Measurements from ENCODE around the gene KIAA1755. TPM values are rescaled to one million over a fixed set of nuclear protein-coding genes. Genes with fewer than 3 reads are reported as not detected.

KIAA1755 gene
- polyA plus RNA-seq, 1 experiment, result 2.9 TPM

DNA sequence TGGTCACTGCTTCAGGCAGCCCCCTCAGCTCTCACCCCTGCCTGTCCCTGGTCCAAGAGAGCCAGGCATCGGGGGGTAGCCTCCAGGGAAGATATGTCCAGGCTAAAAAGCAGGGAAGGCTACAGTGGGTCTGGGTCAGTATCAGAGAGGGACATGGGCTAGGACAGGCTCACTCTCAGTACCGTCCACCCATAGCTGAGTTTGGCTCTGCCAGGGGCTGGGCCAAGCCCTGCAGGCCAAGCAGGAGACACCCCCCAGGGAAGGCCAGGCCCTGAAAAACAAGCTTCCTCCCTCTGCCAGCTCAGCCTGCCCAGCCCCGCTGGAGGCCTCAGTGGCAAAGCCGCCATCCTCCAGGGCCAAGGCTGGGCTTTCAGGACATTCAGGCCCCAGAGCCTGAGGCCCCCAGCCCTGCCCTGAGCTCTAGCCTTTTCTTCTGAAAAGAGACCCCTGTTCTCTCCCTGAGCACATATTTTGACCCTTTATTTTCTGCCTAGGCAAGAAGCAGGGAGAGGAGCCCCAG lies 66.9 kb downstream of the KIAA1755 start:
- TF ChIP-seq, protein P1, sequence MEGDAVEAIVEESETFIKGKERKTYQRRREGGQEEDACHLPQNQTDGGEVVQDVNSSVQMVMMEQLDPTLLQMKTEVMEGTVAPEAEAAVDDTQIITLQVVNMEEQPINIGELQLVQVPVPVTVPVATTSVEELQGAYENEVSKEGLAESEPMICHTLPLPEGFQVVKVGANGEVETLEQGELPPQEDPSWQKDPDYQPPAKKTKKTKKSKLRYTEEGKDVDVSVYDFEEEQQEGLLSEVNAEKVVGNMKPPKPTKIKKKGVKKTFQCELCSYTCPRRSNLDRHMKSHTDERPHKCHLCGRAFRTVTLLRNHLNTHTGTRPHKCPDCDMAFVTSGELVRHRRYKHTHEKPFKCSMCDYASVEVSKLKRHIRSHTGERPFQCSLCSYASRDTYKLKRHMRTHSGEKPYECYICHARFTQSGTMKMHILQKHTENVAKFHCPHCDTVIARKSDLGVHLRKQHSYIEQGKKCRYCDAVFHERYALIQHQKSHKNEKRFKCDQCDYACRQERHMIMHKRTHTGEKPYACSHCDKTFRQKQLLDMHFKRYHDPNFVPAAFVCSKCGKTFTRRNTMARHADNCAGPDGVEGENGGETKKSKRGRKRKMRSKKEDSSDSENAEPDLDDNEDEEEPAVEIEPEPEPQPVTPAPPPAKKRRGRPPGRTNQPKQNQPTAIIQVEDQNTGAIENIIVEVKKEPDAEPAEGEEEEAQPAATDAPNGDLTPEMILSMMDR (IDR thresholded peaks at IDR 0.05; ENCODE audit: low read depth, low read length), result no peak
- CTCF ChIA-PET, result no interaction called here
- POLR2A ChIA-PET, result no interaction called here
- Histone ChIP-seq H3K9me3 (ENCODE audit: control insufficient read depth, insufficient read depth, low read length) (no peaks in the 10 kb centered on the region), H3K27me3 (ENCODE audit: control insufficient read depth, insufficient read depth, low read length) (no peaks in the 10 kb centered on the region), H3K4me3 (ENCODE audit: low read depth, low read length) (no peak overlapping the region), H3K27ac (ENCODE audit: low read depth, low read length) (no peak overlapping the region)
- no peak for DNase-seq (ENCODE audit: low read depth, low spot score)

DNA sequence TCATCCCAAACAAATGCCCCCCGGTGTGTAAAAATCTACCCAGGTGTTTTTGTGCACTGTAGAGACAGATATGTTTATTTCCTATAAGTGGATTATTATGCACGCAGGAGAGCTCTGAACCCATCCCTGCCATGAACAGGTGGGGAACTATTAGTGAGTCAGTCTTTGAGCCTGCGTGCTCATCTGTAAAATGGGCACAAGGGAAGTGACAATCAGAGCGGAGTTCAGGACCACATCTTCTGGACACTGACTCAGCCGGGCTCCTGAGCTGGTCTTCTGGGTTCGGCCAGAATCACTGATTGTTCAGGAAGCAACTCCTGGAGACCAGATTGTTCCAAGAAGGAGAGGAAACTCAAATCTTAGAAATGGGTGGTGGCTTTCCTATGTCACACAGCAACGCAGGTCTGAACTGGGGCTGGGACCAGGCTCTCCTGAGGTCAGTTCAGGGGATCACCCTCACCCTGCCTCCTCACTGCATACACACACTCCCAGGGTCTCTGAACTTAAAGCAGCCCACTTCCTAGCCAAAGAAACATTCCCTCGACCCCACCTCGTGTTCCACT lies 68.1 kb downstream of the KIAA1755 start:
- Histone ChIP-seq H3K9me3 (ENCODE audit: control insufficient read depth, insufficient read depth, low read length) (no peaks in the 10 kb centered on the region), H3K27me3 (ENCODE audit: control insufficient read depth, insufficient read depth, low read length) (no peaks in the 10 kb centered on the region), H3K27ac (ENCODE audit: low read depth, low read length) (no peak overlapping the region), H3K4me3 (ENCODE audit: low read depth, low read length) (no peak overlapping the region)
- ChIA-PET POLR2A (no interaction called here), CTCF (interaction anchor here (0.7 to 1.0 kb wide), 2 partner anchors 28 to 576 kb away, joined by 3 to 6 read pairs; no protein-coding TSS in a partner anchor)
- no peak for DNase-seq (ENCODE audit: low read depth, low spot score)
- TF ChIP-seq, protein P1 (IDR thresholded peaks at IDR 0.05; ENCODE audit: low read depth, low read length), result no peak

DNA sequence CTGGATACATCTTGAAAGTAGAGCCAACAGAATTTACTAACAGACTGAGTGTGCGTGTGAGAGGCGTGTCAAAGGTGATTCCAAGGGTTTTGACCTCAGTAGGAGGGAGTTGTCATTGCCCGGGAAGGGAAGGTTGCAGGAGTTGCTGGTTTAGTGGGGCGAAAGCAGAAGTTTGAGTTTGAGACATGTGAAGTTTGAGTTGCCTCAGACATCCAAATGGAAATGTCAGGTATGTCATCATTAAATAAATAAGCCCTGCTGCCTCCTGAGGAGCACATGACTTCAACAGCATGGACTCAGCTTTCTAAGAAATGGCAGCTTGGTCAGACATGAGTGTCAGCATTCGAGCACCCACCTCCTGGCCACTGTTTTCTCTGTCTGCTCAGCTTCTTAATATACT lies 68.9 kb downstream of the KIAA1755 start:
- H3K27me3 ChIP-seq (ENCODE audit: control insufficient read depth, insufficient read depth, low read length), result no peaks in the 10 kb centered on the region
- H3K4me3 ChIP-seq (ENCODE audit: low read depth, low read length), result no peak overlapping the region
- ChIA-PET POLR2A (no interaction called here), CTCF (interaction anchor here (0.7 to 1.0 kb wide), 4 partner anchors 19 to 575 kb away, joined by 3 to 6 read pairs (median 4); no protein-coding TSS in a partner anchor)
- H3K9me3 ChIP-seq (ENCODE audit: control insufficient read depth, insufficient read depth, low read length), result no peaks in the 10 kb centered on the region
- DNase-seq (ENCODE audit: low read depth, low spot score), result no peak
- no peak overlapping the region for H3K27ac ChIP-seq (ENCODE audit: low read depth, low read length)
- TF ChIP-seq, protein P1 (IDR thresholded peaks at IDR 0.05; ENCODE audit: low read depth, low read length), result no peak

DNA sequence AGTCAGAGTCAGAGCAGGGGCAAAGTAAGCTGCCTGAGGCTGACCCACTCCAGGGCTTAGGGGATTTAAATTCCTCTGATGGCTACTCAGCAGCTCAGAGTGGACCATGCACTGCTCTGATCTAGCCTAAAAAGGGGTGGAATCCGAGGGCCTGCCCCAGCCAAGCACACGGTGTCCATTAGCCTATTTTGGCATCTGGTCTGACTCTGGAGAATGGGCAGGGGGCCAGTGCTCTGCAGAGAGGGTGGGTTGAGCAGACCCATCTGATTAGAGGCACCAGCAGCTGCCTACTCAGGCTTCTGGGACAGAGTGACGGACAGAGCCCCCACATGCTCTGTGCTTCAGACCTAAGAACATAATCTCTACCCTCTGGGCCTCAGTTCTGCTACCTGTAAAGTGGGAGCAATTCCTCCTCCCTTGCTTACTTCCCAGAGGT lies 69.6 kb downstream of the KIAA1755 start:
- POLR2A ChIA-PET, result no interaction called here
- no peak overlapping the region for H3K27ac ChIP-seq (ENCODE audit: low read depth, low read length)
- DNase-seq (ENCODE audit: low read depth, low spot score), result no peak
- CTCF ChIA-PET, result no interaction called here
- TF ChIP-seq, protein P1 (IDR thresholded peaks at IDR 0.05; ENCODE audit: low read depth, low read length), result no peak
- H3K27me3 ChIP-seq (ENCODE audit: control insufficient read depth, insufficient read depth, low read length), result no peaks in the 10 kb centered on the region
- H3K4me3 ChIP-seq (ENCODE audit: low read depth, low read length), result no peak overlapping the region
- no peaks in the 10 kb centered on the region for H3K9me3 ChIP-seq (ENCODE audit: control insufficient read depth, insufficient read depth, low read length)

DNA sequence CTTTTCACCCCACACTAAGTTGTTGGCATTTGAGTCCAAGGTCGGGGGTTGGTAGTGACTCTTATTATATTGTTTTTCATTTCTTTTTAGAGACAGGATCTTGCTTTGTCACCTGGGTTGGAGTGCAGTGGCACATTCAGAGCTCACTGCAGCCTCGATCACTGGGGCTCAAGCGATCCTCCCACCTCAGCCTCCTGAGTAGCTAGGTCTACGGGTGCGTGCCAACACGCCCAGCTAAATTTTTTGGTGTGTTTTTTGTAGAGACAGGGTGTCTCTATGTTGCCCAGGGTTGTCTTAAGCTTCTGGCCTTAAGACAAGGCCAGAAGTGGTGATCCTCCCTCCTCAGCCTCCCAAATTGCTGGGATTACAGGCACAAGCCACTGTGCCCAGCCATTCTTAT lies 70.4 kb downstream of the KIAA1755 start:
- POLR2A ChIA-PET, result no interaction called here
- Histone ChIP-seq H3K27ac (ENCODE audit: low read depth, low read length) (no peak overlapping the region), H3K4me3 (ENCODE audit: low read depth, low read length) (no peak overlapping the region), H3K9me3 (ENCODE audit: control insufficient read depth, insufficient read depth, low read length) (no peaks in the 10 kb centered on the region), H3K27me3 (ENCODE audit: control insufficient read depth, insufficient read depth, low read length) (no peaks in the 10 kb centered on the region)
- DNase-seq (ENCODE audit: low read depth, low spot score), result no peak
- CTCF ChIA-PET, result interaction anchor here (1.2 kb wide), 1 partner anchor 31 kb away, joined by 5 read pairs; no protein-coding TSS in a partner anchor
- TF ChIP-seq, protein P1 (IDR thresholded peaks at IDR 0.05; ENCODE audit: low read depth, low read length), result no peak
